PFSK-1 (cell line): ENCODE results near the gene TNS4.

Experiments
- POLR2AphosphoS5 ChIP-seq: IDR thresholded peaks from 2 replicates; pipeline ENCODE4 v1.6.1; 2012; ENCODE audit warnings: low read depth, mild to moderate bottlenecking, control low read depth, low read length, moderate library complexity
- TF ChIP-seq, protein P1 (sequence below), 2 experiments: IDR thresholded peaks; 2 replicates each; pipeline versions ENCODE4 v1.6.1 to v1.8.0; 2011 to 2012; ENCODE audit warnings: low read depth in 2 of 2, low read length in 2 of 2, control low read depth in 1 of 2, inconsistent platforms in 1 of 2, mild to moderate bottlenecking in 1 of 2, moderate library complexity in 1 of 2; ENCODE audit not compliant: insufficient read depth in 1 of 2

DNA sequence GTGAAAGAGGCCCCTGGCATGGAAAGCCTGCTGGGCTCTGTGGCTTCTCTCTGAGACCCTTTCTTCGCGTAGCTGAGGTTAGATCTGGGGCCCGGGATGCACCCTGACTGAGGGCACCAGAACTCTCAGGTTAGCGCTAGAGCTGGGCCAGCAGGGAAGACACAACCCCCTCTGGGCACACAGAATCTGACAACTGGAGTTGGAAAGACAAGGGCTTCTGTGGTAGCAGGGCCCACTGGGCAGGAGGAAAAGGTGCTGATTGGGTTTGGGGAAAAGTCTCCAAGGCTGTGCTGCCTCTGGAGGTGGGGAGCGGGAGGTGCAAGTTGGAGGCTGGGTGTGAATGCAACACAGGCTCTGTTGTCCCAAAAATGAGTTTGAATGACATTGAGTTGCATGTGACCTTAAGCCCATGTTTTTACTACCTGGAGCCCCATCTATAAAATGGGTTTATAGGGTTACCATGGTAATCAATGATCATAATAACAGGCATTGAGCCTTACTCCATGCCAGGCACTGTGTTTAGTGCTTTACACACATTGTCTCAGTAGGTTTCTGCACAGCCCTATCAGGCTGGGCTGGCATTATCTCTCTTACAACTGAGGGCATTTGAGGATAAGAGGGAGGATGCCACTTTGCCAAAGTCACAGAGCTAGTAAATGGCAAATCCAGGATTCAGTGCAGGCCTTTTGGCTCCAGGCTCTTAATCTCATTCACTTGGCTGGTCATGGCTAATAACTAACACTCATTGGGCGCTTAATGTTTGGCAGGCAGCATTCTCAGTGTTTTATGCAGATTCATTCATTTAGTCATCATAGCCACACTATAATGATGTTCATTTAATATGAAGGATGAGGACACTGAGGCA is 67.6 kb downstream of the TNS4 start:
- TF ChIP-seq POLR2AphosphoS5: no peak
- TF ChIP-seq, protein P1, sequence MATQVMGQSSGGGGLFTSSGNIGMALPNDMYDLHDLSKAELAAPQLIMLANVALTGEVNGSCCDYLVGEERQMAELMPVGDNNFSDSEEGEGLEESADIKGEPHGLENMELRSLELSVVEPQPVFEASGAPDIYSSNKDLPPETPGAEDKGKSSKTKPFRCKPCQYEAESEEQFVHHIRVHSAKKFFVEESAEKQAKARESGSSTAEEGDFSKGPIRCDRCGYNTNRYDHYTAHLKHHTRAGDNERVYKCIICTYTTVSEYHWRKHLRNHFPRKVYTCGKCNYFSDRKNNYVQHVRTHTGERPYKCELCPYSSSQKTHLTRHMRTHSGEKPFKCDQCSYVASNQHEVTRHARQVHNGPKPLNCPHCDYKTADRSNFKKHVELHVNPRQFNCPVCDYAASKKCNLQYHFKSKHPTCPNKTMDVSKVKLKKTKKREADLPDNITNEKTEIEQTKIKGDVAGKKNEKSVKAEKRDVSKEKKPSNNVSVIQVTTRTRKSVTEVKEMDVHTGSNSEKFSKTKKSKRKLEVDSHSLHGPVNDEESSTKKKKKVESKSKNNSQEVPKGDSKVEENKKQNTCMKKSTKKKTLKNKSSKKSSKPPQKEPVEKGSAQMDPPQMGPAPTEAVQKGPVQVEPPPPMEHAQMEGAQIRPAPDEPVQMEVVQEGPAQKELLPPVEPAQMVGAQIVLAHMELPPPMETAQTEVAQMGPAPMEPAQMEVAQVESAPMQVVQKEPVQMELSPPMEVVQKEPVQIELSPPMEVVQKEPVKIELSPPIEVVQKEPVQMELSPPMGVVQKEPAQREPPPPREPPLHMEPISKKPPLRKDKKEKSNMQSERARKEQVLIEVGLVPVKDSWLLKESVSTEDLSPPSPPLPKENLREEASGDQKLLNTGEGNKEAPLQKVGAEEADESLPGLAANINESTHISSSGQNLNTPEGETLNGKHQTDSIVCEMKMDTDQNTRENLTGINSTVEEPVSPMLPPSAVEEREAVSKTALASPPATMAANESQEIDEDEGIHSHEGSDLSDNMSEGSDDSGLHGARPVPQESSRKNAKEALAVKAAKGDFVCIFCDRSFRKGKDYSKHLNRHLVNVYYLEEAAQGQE (IDR thresholded peaks at IDR 0.05; ENCODE audit: insufficient read depth in 1 of 2, low read depth in 2 of 2, low read length in 2 of 2): no peak
